SK-N-SH treated with all-trans-retinoic acid at 6 μM for 48 hours (cell line): ENCODE data around the gene MECR.

ENCODE experiments used
- ATAC-seq: fragments of 200-7000 bp; cut with Tn5 transposase; 3 replicates; pipeline ENCODE4 v1.9.1; 2020; ENCODE audit warnings: mild to moderate bottlenecking, moderate library complexity
- ARNTL ChIP-seq: fragments of 450-650 bp; formaldehyde crosslinking; IDR thresholded peaks from 2 replicates; pipeline ENCODE4 v1.5.0; 2020; ENCODE audit warnings: low read depth, mild to moderate bottlenecking, moderate library complexity, borderline replicate concordance
- BACH2 ChIP-seq: fragments of 250-450 bp; sonication (Bioruptor Pico); IDR thresholded peaks from 2 replicates; pipeline ENCODE4 v1.9.0; 2021; ENCODE audit warnings: mild to moderate bottlenecking, borderline replicate concordance
- CSDC2 ChIP-seq: fragments of 250-450 bp; sonication (Bioruptor Pico); IDR thresholded peaks from 2 replicates; pipeline ENCODE4 v1.5.0; 2020; ENCODE audit warnings: mild to moderate bottlenecking, moderate library complexity
- ESRRG ChIP-seq: fragments of 250-450 bp; sonication (Bioruptor Pico); IDR thresholded peaks from 2 replicates; pipeline ENCODE4 v1.6.1; 2021; ENCODE audit warnings: mild to moderate bottlenecking
- GLIS3 ChIP-seq: fragments of 250-450 bp; sonication (Bioruptor Pico); IDR thresholded peaks from 2 replicates; pipeline ENCODE4 v1.5.0; 2020; ENCODE audit warnings: mild to moderate bottlenecking, moderate library complexity
- ISL1 ChIP-seq: fragments of 250-450 bp; sonication (Bioruptor Pico); IDR thresholded peaks from 2 replicates; pipeline ENCODE4 v2.1.2; 2022; ENCODE audit warnings: mild to moderate bottlenecking, moderate library complexity
- OSR1 ChIP-seq: fragments of 250-450 bp; sonication (Bioruptor Pico); IDR thresholded peaks from 2 replicates; pipeline ENCODE4 v1.8.0; 2022; ENCODE audit warnings: moderate library complexity, mild to moderate bottlenecking, inconsistent platforms
- PPARA ChIP-seq: fragments of 250-450 bp; sonication (Bioruptor Pico); IDR thresholded peaks from 2 replicates; pipeline ENCODE4 v1.5.0; 2020; ENCODE audit warnings: mild to moderate bottlenecking, borderline replicate concordance
- RARB ChIP-seq: fragments of 250-450 bp; sonication (Bioruptor Pico); IDR thresholded peaks from 2 replicates; pipeline ENCODE4 v1.8.0; 2021; ENCODE audit warnings: mild to moderate bottlenecking, moderate library complexity
- SNAI2 ChIP-seq: fragments of 250-450 bp; sonication (Bioruptor Pico); IDR thresholded peaks from 2 replicates; pipeline ENCODE4 v1.5.0; 2020; ENCODE audit warnings: mild to moderate bottlenecking, moderate library complexity
- TOX ChIP-seq: fragments of 250-450 bp; sonication (Bioruptor Pico); IDR thresholded peaks from 2 replicates; pipeline ENCODE4 v1.8.0; 2021; ENCODE audit warnings: mild to moderate bottlenecking, moderate library complexity, borderline replicate concordance
- ZC3H10 ChIP-seq: fragments of 250-450 bp; sonication (Bioruptor Pico); IDR thresholded peaks from 2 replicates; pipeline ENCODE4 v1.5.1; 2021; ENCODE audit warnings: mild to moderate bottlenecking, moderate library complexity
- ZFP3 ChIP-seq: fragments of 250-450 bp; sonication (Bioruptor Pico); IDR thresholded peaks from 2 replicates; pipeline ENCODE4 v1.5.0; 2020; ENCODE audit warnings: mild to moderate bottlenecking, moderate library complexity
- ZFP30 ChIP-seq: fragments of 450-650 bp; formaldehyde crosslinking; IDR thresholded peaks from 2 replicates; pipeline ENCODE4 v1.5.0; 2022; ENCODE audit warnings: mild to moderate bottlenecking, moderate library complexity
- ZNF565 ChIP-seq: fragments of 450-650 bp; formaldehyde crosslinking; conservative IDR thresholded peaks from 2 replicates; pipeline ENCODE4 v1.5.0; 2020; ENCODE audit warnings: low read depth, mild to moderate bottlenecking, moderate library complexity
- ZNF70 ChIP-seq: fragments of 450-650 bp; formaldehyde crosslinking; IDR thresholded peaks from 2 replicates; pipeline ENCODE4 v1.5.0; 2020; ENCODE audit warnings: mild to moderate bottlenecking, moderate library complexity
- ZNF8 ChIP-seq: fragments of 450-650 bp; formaldehyde crosslinking; IDR thresholded peaks from 2 replicates; pipeline ENCODE4 v1.5.0; 2020; ENCODE audit warnings: mild to moderate bottlenecking, moderate library complexity
- TF ChIP-seq, protein P1 (sequence below): fragments of 250-450 bp; sonication (Bioruptor Pico); IDR thresholded peaks from 2 replicates; pipeline ENCODE4 v1.8.0; 2020; ENCODE audit warnings: mild to moderate bottlenecking, moderate library complexity, borderline replicate concordance
- TF ChIP-seq, protein P2 (sequence below): fragments of 250-450 bp; sonication (Bioruptor Pico); IDR thresholded peaks from 2 replicates; pipeline ENCODE4 v1.5.0; 2020; ENCODE audit warnings: mild to moderate bottlenecking, moderate library complexity
- TF ChIP-seq, protein P3 (sequence below): fragments of 250-450 bp; sonication (Bioruptor Pico); IDR thresholded peaks from 2 replicates; pipeline ENCODE4 v1.5.1; 2021; ENCODE audit warnings: mild to moderate bottlenecking, moderate library complexity
- TF ChIP-seq, protein P4 (sequence below): fragments of 250-450 bp; sonication (Bioruptor Pico); IDR thresholded peaks from 2 replicates; pipeline ENCODE4 v1.8.0; 2021; ENCODE audit warnings: low read depth, mild to moderate bottlenecking, moderate library complexity, borderline replicate concordance
- TF ChIP-seq, protein P5 (sequence below): fragments of 250-450 bp; sonication (Bioruptor Pico); IDR thresholded peaks from 2 replicates; pipeline ENCODE4 v1.5.1; 2020; ENCODE audit warnings: low read depth, mild to moderate bottlenecking, moderate library complexity

MECR gene

DNA sequence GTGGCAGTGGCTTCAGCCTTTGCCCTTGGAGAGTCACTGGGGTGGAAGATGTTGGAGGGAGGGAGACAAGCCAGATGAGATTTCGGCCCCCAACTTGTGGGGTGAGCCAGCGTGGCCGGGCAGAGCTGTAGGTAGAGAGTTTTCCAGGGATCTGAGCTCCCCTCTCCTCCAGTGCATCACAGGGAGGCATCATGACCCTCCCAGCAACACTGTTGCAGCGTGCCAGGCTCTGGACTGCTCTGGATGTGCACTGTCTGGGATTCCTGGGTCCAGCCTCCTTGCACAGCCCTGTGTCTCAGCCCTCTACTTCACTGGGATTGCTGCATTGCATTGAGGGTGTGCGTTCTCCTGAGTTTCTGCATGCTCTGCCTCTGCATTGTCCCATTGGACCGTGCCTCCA lies 14.5 kb upstream of the MECR start:
- no peak for ATAC-seq

DNA sequence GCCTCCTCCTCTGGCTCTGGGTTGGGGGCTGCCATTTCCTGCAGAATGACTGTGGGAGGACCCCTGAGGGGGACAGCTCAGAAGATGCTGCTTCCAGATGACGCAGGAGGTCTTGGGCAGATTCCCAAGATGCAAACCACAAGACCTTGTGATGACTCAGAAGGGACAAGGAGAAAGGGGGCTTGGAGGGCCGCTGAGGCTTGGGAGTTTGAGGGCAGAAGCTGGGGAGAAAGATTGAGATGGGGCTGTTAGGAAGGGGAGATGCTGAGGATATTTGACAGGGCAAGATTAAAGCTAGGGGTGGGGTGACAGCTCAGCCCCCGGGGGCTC lies 13.1 kb upstream of the MECR start:
- ATAC-seq = no peak
- TF ChIP-seq ZNF70 = no peak
- TF ChIP-seq ZFP30 (CRISPR knock-in tag) = no peak
- TF ChIP-seq BACH2 (CRISPR knock-in tag) = no peak
- no peak for TF ChIP-seq SNAI2 (CRISPR knock-in tag)
- TF ChIP-seq, protein P1, sequence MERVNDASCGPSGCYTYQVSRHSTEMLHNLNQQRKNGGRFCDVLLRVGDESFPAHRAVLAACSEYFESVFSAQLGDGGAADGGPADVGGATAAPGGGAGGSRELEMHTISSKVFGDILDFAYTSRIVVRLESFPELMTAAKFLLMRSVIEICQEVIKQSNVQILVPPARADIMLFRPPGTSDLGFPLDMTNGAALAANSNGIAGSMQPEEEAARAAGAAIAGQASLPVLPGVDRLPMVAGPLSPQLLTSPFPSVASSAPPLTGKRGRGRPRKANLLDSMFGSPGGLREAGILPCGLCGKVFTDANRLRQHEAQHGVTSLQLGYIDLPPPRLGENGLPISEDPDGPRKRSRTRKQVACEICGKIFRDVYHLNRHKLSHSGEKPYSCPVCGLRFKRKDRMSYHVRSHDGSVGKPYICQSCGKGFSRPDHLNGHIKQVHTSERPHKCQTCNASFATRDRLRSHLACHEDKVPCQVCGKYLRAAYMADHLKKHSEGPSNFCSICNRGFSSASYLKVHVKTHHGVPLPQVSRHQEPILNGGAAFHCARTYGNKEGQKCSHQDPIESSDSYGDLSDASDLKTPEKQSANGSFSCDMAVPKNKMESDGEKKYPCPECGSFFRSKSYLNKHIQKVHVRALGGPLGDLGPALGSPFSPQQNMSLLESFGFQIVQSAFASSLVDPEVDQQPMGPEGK (CRISPR knock-in tag) = no peak
- TF ChIP-seq OSR1 = no peak
- TF ChIP-seq ZFP3 = no peak
- no peak for TF ChIP-seq ARNTL (CRISPR knock-in tag)
- TF ChIP-seq, protein P2, sequence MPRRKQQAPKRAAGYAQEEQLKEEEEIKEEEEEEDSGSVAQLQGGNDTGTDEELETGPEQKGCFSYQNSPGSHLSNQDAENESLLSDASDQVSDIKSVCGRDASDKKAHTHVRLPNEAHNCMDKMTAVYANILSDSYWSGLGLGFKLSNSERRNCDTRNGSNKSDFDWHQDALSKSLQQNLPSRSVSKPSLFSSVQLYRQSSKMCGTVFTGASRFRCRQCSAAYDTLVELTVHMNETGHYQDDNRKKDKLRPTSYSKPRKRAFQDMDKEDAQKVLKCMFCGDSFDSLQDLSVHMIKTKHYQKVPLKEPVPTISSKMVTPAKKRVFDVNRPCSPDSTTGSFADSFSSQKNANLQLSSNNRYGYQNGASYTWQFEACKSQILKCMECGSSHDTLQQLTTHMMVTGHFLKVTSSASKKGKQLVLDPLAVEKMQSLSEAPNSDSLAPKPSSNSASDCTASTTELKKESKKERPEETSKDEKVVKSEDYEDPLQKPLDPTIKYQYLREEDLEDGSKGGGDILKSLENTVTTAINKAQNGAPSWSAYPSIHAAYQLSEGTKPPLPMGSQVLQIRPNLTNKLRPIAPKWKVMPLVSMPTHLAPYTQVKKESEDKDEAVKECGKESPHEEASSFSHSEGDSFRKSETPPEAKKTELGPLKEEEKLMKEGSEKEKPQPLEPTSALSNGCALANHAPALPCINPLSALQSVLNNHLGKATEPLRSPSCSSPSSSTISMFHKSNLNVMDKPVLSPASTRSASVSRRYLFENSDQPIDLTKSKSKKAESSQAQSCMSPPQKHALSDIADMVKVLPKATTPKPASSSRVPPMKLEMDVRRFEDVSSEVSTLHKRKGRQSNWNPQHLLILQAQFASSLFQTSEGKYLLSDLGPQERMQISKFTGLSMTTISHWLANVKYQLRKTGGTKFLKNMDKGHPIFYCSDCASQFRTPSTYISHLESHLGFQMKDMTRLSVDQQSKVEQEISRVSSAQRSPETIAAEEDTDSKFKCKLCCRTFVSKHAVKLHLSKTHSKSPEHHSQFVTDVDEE (CRISPR knock-in tag) = no peak
- TF ChIP-seq ZNF8 (CRISPR knock-in tag) = no peak
- no peak for TF ChIP-seq ESRRG
- TF ChIP-seq PPARA (CRISPR knock-in tag) = no peak
- no peak for TF ChIP-seq ZC3H10 (CRISPR knock-in tag)
- no peak for TF ChIP-seq ZNF565 (CRISPR knock-in tag)
- TF ChIP-seq, protein P3, sequence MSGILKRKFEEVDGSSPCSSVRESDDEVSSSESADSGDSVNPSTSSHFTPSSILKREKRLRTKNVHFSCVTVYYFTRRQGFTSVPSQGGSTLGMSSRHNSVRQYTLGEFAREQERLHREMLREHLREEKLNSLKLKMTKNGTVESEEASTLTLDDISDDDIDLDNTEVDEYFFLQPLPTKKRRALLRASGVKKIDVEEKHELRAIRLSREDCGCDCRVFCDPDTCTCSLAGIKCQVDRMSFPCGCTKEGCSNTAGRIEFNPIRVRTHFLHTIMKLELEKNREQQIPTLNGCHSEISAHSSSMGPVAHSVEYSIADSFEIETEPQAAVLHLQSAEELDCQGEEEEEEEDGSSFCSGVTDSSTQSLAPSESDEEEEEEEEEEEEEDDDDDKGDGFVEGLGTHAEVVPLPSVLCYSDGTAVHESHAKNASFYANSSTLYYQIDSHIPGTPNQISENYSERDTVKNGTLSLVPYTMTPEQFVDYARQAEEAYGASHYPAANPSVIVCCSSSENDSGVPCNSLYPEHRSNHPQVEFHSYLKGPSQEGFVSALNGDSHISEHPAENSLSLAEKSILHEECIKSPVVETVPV = no peak
- no peak for TF ChIP-seq ISL1
- TF ChIP-seq TOX (CRISPR knock-in tag) = no peak
- TF ChIP-seq, protein P4, sequence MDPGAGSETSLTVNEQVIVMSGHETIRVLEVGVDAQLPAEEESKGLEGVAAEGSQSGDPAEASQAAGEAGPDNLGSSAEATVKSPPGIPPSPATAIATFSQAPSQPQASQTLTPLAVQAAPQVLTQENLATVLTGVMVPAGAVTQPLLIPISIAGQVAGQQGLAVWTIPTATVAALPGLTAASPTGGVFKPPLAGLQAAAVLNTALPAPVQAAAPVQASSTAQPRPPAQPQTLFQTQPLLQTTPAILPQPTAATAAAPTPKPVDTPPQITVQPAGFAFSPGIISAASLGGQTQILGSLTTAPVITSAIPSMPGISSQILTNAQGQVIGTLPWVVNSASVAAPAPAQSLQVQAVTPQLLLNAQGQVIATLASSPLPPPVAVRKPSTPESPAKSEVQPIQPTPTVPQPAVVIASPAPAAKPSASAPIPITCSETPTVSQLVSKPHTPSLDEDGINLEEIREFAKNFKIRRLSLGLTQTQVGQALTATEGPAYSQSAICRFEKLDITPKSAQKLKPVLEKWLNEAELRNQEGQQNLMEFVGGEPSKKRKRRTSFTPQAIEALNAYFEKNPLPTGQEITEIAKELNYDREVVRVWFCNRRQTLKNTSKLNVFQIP = no peak
- TF ChIP-seq GLIS3 (CRISPR knock-in tag) = no peak

More for the DNA sequence above, 14.5 kb upstream of the MECR start:
- TF ChIP-seq TOX (CRISPR knock-in tag) = no peak
- TF ChIP-seq ZC3H10 (CRISPR knock-in tag) = no peak
- TF ChIP-seq PPARA (CRISPR knock-in tag) = no peak
- TF ChIP-seq, protein P1 (CRISPR knock-in tag) = no peak
- TF ChIP-seq RARB (CRISPR knock-in tag) = no peak

DNA sequence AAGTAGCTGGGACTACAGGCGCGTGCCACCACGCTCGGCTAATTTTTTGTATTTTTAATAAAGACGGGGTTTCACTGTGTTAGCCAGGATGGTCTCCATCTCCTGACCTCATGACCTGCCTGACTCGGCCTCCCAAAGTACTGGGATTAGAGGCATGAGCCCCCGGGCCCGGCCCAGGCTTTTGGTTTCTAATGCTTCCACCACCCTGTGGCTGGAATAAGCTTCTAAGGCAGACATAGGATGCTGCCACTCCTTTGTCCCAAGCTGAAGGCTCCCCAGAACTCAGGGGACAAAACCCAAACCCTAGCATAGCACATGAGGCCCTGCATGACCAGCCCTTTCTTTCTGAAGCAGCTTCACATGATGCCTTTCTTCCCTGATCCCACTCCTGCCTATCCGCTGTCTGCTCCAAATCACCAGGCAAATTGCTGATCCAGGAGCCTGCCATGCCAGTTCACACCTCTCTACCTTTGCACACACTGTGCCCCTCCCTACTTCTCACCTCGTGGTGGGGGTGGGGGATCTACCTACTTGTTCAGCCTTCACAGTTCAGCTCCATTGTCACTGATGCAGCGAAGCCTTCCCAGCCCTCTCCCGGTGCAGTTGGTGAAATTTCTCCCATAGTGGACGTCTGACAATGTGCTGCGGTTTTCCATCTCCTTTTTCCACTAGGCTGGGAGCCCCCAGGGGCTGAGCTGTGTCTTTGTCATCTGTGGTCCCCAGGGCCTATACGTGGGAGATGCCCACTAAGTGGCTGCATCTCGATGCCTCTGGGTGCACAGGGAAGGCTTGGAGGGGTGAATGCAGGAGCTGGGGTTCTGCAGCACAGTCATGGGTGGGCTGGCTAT lies 12.5 kb upstream of the MECR start:
- TF ChIP-seq ZNF565 (CRISPR knock-in tag) (no peak), TOX (CRISPR knock-in tag) (no peak), ARNTL (CRISPR knock-in tag) (no peak), RARB (CRISPR knock-in tag) (no peak), BACH2 (CRISPR knock-in tag) (no peak), ZNF8 (CRISPR knock-in tag) (no peak), GLIS3 (CRISPR knock-in tag) (no peak), ESRRG (no peak), SNAI2 (CRISPR knock-in tag) (no peak), CSDC2 (CRISPR knock-in tag) (no peak), ISL1 (no peak)
- TF ChIP-seq, protein P5, sequence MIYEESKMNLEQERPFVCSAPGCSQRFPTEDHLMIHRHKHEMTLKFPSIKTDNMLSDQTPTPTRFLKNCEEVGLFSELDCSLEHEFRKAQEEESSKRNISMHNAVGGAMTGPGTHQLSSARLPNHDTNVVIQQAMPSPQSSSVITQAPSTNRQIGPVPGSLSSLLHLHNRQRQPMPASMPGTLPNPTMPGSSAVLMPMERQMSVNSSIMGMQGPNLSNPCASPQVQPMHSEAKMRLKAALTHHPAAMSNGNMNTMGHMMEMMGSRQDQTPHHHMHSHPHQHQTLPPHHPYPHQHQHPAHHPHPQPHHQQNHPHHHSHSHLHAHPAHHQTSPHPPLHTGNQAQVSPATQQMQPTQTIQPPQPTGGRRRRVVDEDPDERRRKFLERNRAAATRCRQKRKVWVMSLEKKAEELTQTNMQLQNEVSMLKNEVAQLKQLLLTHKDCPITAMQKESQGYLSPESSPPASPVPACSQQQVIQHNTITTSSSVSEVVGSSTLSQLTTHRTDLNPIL (CRISPR knock-in tag) = no peak
- TF ChIP-seq, all 23 proteins: peak for 0
- no peak for ATAC-seq
